ENCODE measurements around the gene ZC3H12A.
"Not testable (repeated sequence)": the region's sequence is repeated elsewhere in the genome, so short reads cannot be mapped to it uniquely, and the experiment has no call there.

GRCh38 chr1:37502791-37503190, 28.4 kb downstream of the ZC3H12A start:
- TF ChIP-seq, protein P1, sequence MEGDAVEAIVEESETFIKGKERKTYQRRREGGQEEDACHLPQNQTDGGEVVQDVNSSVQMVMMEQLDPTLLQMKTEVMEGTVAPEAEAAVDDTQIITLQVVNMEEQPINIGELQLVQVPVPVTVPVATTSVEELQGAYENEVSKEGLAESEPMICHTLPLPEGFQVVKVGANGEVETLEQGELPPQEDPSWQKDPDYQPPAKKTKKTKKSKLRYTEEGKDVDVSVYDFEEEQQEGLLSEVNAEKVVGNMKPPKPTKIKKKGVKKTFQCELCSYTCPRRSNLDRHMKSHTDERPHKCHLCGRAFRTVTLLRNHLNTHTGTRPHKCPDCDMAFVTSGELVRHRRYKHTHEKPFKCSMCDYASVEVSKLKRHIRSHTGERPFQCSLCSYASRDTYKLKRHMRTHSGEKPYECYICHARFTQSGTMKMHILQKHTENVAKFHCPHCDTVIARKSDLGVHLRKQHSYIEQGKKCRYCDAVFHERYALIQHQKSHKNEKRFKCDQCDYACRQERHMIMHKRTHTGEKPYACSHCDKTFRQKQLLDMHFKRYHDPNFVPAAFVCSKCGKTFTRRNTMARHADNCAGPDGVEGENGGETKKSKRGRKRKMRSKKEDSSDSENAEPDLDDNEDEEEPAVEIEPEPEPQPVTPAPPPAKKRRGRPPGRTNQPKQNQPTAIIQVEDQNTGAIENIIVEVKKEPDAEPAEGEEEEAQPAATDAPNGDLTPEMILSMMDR (IDR thresholded peaks at IDR 0.05): not testable (repeated sequence)
- TF ChIP-seq POLR2A (IDR thresholded peaks at IDR 0.05); POLR2AphosphoS5 (IDR thresholded peaks at IDR 0.05; ENCODE audit: insufficient read depth in 1 of 2, low read depth in 1 of 2): not testable (repeated sequence)

All from vagina (tissue), 2 donors.